Muscle layer of duodenum (tissue), 2 donors: ENCODE results near the gene KCNMB3.

Experiments
- H3K27ac ChIP-seq: one replicate; pipeline ENCODE4 v1.7.0; 2013; ENCODE audit warnings: mild to moderate bottlenecking, low read length
- H3K27me3 ChIP-seq: one replicate; pipeline ENCODE4 v1.7.0; 2013; ENCODE audit warnings: low read depth, mild to moderate bottlenecking, control low read depth, low read length
- H3K36me3 ChIP-seq, 2 donors: one replicate each; pipeline ENCODE4 v1.7.0; 2013; ENCODE audit warnings: low read length in 2 of 2, control low read depth in 1 of 2, mild to moderate bottlenecking in 1 of 2; ENCODE audit not compliant: insufficient read depth in 2 of 2, control insufficient read depth in 1 of 2
- H3K4me1 ChIP-seq, 2 donors: one replicate each; pipeline ENCODE4 v1.7.0; 2013; ENCODE audit warnings: low read length in 2 of 2, mild to moderate bottlenecking in 2 of 2, control low read depth in 1 of 2, moderate library complexity in 1 of 2; ENCODE audit not compliant: insufficient read depth in 2 of 2, control insufficient read depth in 1 of 2
- H3K4me3 ChIP-seq, 2 donors: one replicate each; pipeline ENCODE4 v1.7.0; 2013; ENCODE audit warnings: low read length in 2 of 2, low read depth in 1 of 2, mild to moderate bottlenecking in 1 of 2
- H3K9me3 ChIP-seq, 2 donors: one replicate each; pipeline ENCODE4 v1.7.0; 2013; ENCODE audit warnings: low read length in 2 of 2, control low read depth in 1 of 2, mild to moderate bottlenecking in 1 of 2; ENCODE audit not compliant: control insufficient read depth in 1 of 2
- donor health status: healthy.

The KCNMB3 gene

GRCh38 chr3:179250803-179251476, at the start of gene KCNMB3:
TSS of gene KCNMB3 (minus strand) at chr3:179251114. CDS start at chr3:179250990, 124 bp downstream.
- Histone ChIP-seq H3K4me3 (no peak within 1 kb of the TSS), H3K27ac (no peak within 1 kb of the TSS), H3K9me3 (no peaks in the 10 kb centered on the region), H3K27me3 (no peaks in the 10 kb centered on the region), H3K36me3 (peaks cover 0 to 14% of the 10 kb centered on the region in 2 donors), H3K4me1 (no peaks in the 10 kb centered on the region)

DNA sequence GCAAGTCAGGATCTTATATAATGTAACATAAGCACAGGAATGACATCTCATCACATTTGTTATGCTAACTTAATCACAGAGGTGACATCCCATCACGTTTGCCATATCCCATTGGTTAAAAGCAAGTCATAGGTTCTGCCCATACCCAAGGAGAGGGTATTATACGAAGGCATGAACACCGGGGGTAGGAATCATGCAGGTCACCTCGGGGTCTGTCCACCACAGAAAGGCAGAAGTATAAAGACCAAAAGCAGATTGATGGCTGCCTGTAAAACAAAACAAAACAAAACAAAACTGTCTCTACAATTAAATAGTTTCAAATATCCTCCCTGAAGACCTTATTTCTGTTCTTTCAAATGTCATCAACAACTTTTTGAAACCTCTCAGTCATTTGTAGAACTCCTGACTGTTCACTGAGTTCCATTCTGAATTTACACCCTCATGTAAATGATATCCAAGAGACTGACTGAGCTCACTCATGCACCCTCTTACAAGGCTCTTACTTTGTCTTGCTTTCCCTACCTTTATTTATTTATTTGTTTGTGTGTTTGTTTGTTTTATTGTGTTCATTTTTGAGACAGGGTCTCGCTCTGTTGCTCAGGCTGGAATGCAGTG, 49.2 kb upstream of the KCNMB3 start:
- Histone ChIP-seq H3K27me3 (no peaks in the 10 kb centered on the region), H3K27ac (no peak overlapping the region), H3K9me3 (peaks cover 0 to 2% of the 10 kb centered on the region in 2 donors), H3K36me3 (no peaks in the 10 kb centered on the region), H3K4me3 (no peak overlapping the region), H3K4me1 (no peaks in the 10 kb centered on the region)

GRCh38 chr3:179299316-179299715, 48.4 kb upstream of the KCNMB3 start:
- Histone ChIP-seq H3K4me1 (no peaks in the 10 kb centered on the region), H3K27me3 (no peaks in the 10 kb centered on the region), H3K36me3 (no peaks in the 10 kb centered on the region), H3K9me3 (peaks cover 0 to 2% of the 10 kb centered on the region in 2 donors), H3K27ac (no peak overlapping the region), H3K4me3 (no peak overlapping the region)

DNA sequence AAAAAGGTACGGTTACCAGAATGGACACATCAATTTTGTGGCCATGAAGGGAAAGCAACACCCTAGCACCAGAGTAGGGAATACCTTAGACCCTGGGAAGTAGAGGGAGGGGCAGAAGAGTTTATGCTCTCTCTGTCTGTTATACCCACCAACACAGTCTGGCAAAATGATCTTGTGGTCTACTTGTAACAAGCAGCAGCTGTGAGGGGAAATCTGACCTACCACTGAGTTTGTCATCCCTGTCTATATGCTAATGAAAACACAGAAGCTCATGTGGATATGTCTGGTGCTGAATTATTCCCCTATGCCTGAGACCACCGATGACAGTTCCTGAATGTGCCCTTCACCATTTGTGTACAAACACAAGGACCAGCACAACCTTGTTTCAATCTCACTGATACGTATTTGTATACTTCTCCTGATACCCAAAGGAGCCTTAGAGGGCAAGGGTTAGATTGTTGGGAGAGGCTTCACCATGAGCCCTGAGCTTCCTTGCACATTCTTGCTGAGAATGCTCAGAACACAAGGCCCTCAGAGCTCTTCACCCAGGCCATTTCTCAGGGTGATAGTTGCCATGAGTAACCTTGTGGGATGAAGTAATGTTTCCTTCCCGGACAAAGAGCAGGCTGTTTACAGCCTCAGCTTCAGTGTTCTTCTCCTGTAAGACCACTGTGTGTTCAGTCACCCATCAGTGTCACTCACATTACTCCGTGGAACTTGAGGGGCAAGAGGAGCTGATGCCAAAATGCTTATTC, 47.2 kb upstream of the KCNMB3 start:
- peaks cover 0 to 2% of the 10 kb centered on the region in 2 donors for H3K9me3 ChIP-seq
- no peak overlapping the region for H3K4me3 ChIP-seq
- H3K36me3 ChIP-seq = no peaks in the 10 kb centered on the region
- no peak overlapping the region for H3K27ac ChIP-seq
- H3K27me3 ChIP-seq = no peaks in the 10 kb centered on the region
- H3K4me1 ChIP-seq = no peaks in the 10 kb centered on the region

DNA sequence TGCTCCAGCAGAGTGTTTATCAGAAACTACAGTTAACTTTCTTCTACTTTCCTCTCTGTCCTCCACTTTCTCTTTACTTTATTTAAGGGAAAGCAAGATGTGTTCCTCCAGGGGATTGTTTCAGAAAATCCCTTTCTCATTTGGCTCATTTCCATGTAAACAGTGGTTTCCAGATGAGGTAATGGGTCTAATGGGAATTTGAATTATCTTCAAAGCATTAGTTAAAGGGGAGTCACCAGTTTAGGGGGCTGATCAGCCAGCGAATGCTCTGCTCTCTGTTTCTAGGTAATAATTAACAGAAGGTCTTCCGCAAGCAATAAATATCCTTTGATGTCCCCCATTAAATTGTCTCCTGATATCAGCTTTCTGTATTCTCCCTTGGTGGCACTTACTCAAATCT, 41.5 kb upstream of the KCNMB3 start:
- Histone ChIP-seq H3K36me3 (no peaks in the 10 kb centered on the region), H3K27me3 (no peaks in the 10 kb centered on the region), H3K4me1 (no peaks in the 10 kb centered on the region), H3K27ac (no peak overlapping the region), H3K4me3 (no peak overlapping the region), H3K9me3 (peaks cover 0 to 2% of the 10 kb centered on the region in 2 donors)

DNA sequence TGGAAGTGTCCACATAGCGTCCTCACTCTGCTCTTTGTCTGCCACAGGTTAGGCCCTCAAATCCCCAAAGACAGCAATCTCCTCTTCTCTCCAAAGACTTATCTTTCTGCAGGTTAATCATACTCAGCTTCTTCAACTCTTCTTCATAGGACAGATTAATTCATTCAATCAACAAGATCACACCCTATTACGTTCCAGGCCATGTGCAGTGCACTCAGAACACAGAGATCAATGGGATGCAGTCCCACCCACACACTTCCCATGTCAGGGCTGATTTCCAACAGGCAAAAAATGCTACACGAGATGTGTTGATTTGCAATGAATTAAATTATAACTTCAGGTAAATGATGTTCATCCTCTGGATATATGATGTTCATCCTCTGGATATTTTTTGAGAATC, 38.4 kb upstream of the KCNMB3 start:
- Histone ChIP-seq H3K27me3 (no peaks in the 10 kb centered on the region), H3K4me3 (no peak overlapping the region), H3K9me3 (no peaks in the 10 kb centered on the region), H3K4me1 (no peaks in the 10 kb centered on the region), H3K36me3 (no peaks in the 10 kb centered on the region), H3K27ac (no peak overlapping the region)

DNA sequence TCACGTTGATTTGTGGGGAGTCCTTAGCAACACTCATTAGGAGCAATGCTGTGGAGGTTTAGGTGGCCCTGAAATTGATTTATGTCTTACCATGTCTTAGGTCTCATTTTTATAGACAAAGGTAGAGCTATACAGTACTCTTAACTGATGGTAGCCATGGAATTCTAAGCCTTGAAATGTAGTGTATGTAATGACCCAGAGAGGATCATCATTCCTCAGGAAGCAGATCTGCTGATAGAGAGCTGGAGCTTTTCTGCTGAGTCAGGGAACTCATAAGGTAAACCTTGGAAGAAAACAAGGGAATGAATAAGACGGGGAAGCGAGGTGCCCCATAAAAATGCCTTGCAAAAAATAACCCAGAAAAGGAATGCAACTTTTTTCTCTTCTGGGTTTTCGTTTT, 37.9 kb upstream of the KCNMB3 start:
- no peak overlapping the region for H3K27ac ChIP-seq
- no peaks in the 10 kb centered on the region for H3K27me3 ChIP-seq
- no peak overlapping the region for H3K4me3 ChIP-seq
- no peaks in the 10 kb centered on the region for H3K9me3 ChIP-seq
- H3K4me1 ChIP-seq = no peaks in the 10 kb centered on the region
- H3K36me3 ChIP-seq = no peaks in the 10 kb centered on the region

GRCh38 chr3:179286331-179286730, 35.4 kb upstream of the KCNMB3 start:
- Histone ChIP-seq H3K4me1 (no peaks in the 10 kb centered on the region), H3K27me3 (no peaks in the 10 kb centered on the region), H3K9me3 (no peaks in the 10 kb centered on the region), H3K4me3 (no peak overlapping the region), H3K27ac (no peak overlapping the region), H3K36me3 (no peaks in the 10 kb centered on the region)

DNA sequence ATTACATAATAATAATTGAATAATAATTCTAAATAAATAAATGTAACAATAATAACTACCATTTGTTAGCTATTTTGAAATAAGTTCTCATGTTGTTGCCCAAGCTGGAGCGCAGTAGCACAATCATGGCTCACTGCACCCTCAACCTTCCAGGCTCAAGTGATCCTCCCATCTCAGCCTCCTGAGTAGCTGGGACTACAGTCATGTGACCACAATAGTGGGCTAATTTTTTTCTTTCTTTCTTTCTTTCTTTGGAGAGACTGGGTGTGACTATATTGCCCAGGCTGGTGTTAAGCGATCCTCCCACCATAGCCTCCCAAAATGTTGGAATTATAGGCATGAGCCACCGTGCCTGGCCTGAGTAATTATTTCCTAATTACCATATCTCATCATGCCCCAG, 30.9 kb upstream of the KCNMB3 start:
- Histone ChIP-seq H3K4me1 (no peaks in the 10 kb centered on the region), H3K27ac (no peak overlapping the region), H3K36me3 (no peaks in the 10 kb centered on the region), H3K4me3 (no peak overlapping the region), H3K27me3 (no peaks in the 10 kb centered on the region), H3K9me3 (no peaks in the 10 kb centered on the region)

- no peaks in the 10 kb centered on the region for H3K27me3 ChIP-seq
- no peak overlapping the region for H3K4me3 ChIP-seq
- H3K27ac ChIP-seq = no peak overlapping the region
- no peaks in the 10 kb centered on the region for H3K4me1 ChIP-seq
- no peaks in the 10 kb centered on the region for H3K36me3 ChIP-seq
- no peaks in the 10 kb centered on the region for H3K9me3 ChIP-seq
These were observed 28.9 kb upstream of the KCNMB3 start for GRCh38 chr3:179279837-179280236.

DNA sequence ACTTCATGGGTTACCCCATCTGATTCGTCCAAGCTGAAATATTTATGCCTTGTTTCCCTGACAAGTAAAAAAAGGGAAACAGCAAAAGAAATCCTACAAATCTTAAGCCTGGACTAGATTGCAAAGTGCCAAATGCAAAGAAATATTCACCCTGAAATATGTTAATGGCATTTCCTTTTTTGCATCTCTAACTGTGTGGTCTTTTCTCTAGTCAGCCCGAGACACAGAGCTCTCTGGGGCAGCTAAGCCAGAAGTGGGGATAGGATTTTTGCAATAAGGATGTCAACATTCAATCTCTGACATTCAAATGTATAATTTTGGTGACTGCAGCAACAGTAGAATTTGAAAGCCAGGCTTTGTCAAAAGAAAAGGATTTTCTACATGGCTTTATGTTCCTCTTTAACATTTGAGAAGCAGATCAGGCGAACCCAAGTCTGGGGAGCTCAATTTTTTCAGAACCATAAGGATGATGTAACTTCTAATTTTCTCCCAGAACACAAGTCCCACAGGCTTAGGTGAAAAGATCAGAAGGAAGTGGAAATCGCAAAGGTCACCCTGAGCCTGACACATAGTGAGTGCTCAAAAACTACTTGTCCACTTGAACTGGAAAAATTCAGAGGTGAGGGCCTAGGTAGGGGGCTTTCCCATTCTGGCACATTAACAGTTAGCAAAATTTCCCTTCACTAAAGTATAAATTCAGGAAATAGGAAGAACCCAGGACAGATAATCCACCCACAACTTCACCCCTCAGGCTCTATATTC, 28.2 kb upstream of the KCNMB3 start:
- no peak overlapping the region for H3K27ac ChIP-seq
- no peaks in the 10 kb centered on the region for H3K9me3 ChIP-seq
- no peaks in the 10 kb centered on the region for H3K36me3 ChIP-seq
- H3K27me3 ChIP-seq = no peaks in the 10 kb centered on the region
- H3K4me1 ChIP-seq = no peaks in the 10 kb centered on the region
- H3K4me3 ChIP-seq = no peak overlapping the region
